GM21723 (cell line): Measurements from ENCODE around the gene DIPK1C.

ENCODE experiments used
- ATAC-seq: cut with Tn5 transposase; IDR thresholded peaks from one replicate; pipeline ENCODE4 v1.9.1; 2021; ENCODE audit warnings: mild to moderate bottlenecking, moderate library complexity; ENCODE audit not compliant: unreplicated experiment

The DIPK1C gene

GRCh38 chr18:74486119-74486849, 29.2 kb upstream of the DIPK1C start:
- ATAC-seq: no peak

- no peak for ATAC-seq
These were observed 25.6 kb upstream of the DIPK1C start for GRCh38 chr18:74482697-74483096.

GRCh38 chr18:74480149-74480651, 23.1 kb upstream of the DIPK1C start:
- ATAC-seq: no peak

- no peak for ATAC-seq
These were observed 22.5 kb upstream of the DIPK1C start for GRCh38 chr18:74479486-74480148.

- no peak for ATAC-seq
These were observed 21.8 kb upstream of the DIPK1C start for GRCh38 chr18:74478880-74479279.

- no peak for ATAC-seq
These were observed 21.2 kb upstream of the DIPK1C start for GRCh38 chr18:74478316-74478715.

- ATAC-seq: no peak
These were observed 20.7 kb upstream of the DIPK1C start for GRCh38 chr18:74477771-74478170.

- ATAC-seq: no peak
These were observed 19.0 kb upstream of the DIPK1C start for GRCh38 chr18:74476140-74476539.

- no peak for ATAC-seq
These were observed 17.0 kb upstream of the DIPK1C start for GRCh38 chr18:74473976-74474640.

GRCh38 chr18:74472312-74472711, 15.2 kb upstream of the DIPK1C start:
- ATAC-seq: no peak

GRCh38 chr18:74468547-74469061, 11.5 kb upstream of the DIPK1C start:
- ATAC-seq: no peak

- no peak for ATAC-seq
These were observed 8.7 kb upstream of the DIPK1C start for GRCh38 chr18:74465775-74466174.

GRCh38 chr18:74463983-74464382, 6.9 kb upstream of the DIPK1C start:
- no peak for ATAC-seq

GRCh38 chr18:74463254-74463653, 6.1 kb upstream of the DIPK1C start:
- ATAC-seq: no peak

- ATAC-seq: no peak
These were observed 3.7 kb upstream of the DIPK1C start for GRCh38 chr18:74460825-74461224.

GRCh38 chr18:74459889-74460288, 2.8 kb upstream of the DIPK1C start:
- ATAC-seq: no peak

GRCh38 chr18:74457725-74458421, 765 bp upstream of the DIPK1C start:
- ATAC-seq: no peak

GRCh38 chr18:74456349-74457042, 612 bp downstream of the DIPK1C start:
- no peak for ATAC-seq

- no peak for ATAC-seq
These were observed 1.1 kb downstream of the DIPK1C start for GRCh38 chr18:74456017-74456348.

GRCh38 chr18:74455386-74455785, 1.7 kb downstream of the DIPK1C start:
- ATAC-seq: no peak
